ENCODE results near the gene NFIA.

GRCh38 chr1:61362351-61362750, 280.0 kb downstream of the NFIA start:
- TF ChIP-seq YY1 (IDR thresholded peaks at IDR 0.05; ENCODE audit: borderline replicate concordance in 1 of 3, control insufficient read depth in 1 of 3, extremely low read depth in 1 of 3, insufficient read depth in 3 of 3, insufficient read length in 1 of 3, insufficient replicate concordance in 2 of 3, low read depth in 1 of 3, low read length in 2 of 3) (no peak), POLR2A (conservative IDR thresholded peaks at IDR 0.05) (no peak), ZNF311 (CRISPR knock-in tag; IDR thresholded peaks at IDR 0.05) (no peak), MLX (CRISPR knock-in tag; conservative IDR thresholded peaks at IDR 0.05) (no peak), E2F4 (CRISPR knock-in tag; IDR thresholded peaks at IDR 0.05; ENCODE audit: low read depth) (no peak), ELF1 (tag; IDR thresholded peaks at IDR 0.05) (no peak), CTCF (IDR thresholded peaks at IDR 0.05 in 2 of 3, conservative IDR thresholded peaks at IDR 0.05 in 1 of 3; ENCODE audit: insufficient read depth in 2 of 3, low read depth in 1 of 3, low read length in 3 of 3) (no peak)
